HepG2 (cell line): ENCODE results near the gene COBLL1. TPM values are rescaled to one million over a fixed set of nuclear protein-coding genes. Genes with fewer than 3 reads are reported as not detected.
A peak's percentile ranks its signal among the peaks of the same experiment; 100 is the strongest.

Source experiments
- ATF7-NPFF ChIP-seq: sonication (generic); formaldehyde crosslinking; IDR thresholded peaks from 2 replicates; pipeline ENCODE4 v1.8.1; 2023; ENCODE audit warnings: mild to moderate bottlenecking, low read depth, missing genetic modification reagents, moderate library complexity
- CREB1 ChIP-seq, 2 experiments: fragments of 450-650 bp in 1 of 2; IDR thresholded peaks; 2 replicates each; pipeline ENCODE4 v1.6.1; 2016 to 2017; ENCODE audit warnings: control low read depth in 1 of 2, mild to moderate bottlenecking in 1 of 2, missing compliant biosample characterization in 1 of 2, missing genetic modification characterization in 1 of 2
- E2F1 ChIP-seq: sonication (generic); formaldehyde crosslinking; IDR thresholded peaks from 2 replicates; pipeline ENCODE4 v1.5.0; 2020; ENCODE audit warnings: missing genetic modification reagents
- GABPA ChIP-seq, 2 experiments: IDR thresholded peaks; 2 replicates each; pipeline ENCODE4 v1.6.1; 2011 to 2016; ENCODE audit warnings: low read depth in 2 of 2, low read length in 1 of 2, missing biosample characterization in 1 of 2, missing genetic modification characterization in 1 of 2
- GZF1 ChIP-seq: sonication (generic); formaldehyde crosslinking; IDR thresholded peaks from 2 replicates; pipeline ENCODE4 v1.5.1; 2020; ENCODE audit warnings: mild to moderate bottlenecking, missing genetic modification reagents
- IKZF4 ChIP-seq: sonication (generic); formaldehyde crosslinking; IDR thresholded peaks from 2 replicates; pipeline ENCODE4 v1.5.1; 2020; ENCODE audit warnings: borderline replicate concordance, mild to moderate bottlenecking, low read depth, missing genetic modification reagents; ENCODE audit errors: not compliant biosample characterization
- PATZ1 ChIP-seq: sonication (generic); formaldehyde crosslinking; IDR thresholded peaks from 2 replicates; pipeline ENCODE4 v1.4.0; 2020; ENCODE audit warnings: missing genetic modification reagents
- SNAPC4 ChIP-seq: sonication (generic); formaldehyde crosslinking; IDR thresholded peaks from 2 replicates; pipeline ENCODE4 v1.4.0; 2020; ENCODE audit warnings: mild to moderate bottlenecking, missing genetic modification reagents
- TERF1 ChIP-seq: sonication (generic); formaldehyde crosslinking; IDR thresholded peaks from 2 replicates; pipeline ENCODE4 v1.8.0; 2022; ENCODE audit warnings: mild to moderate bottlenecking, missing genetic modification reagents, moderate library complexity
- ZBTB33 ChIP-seq: sonication (generic); formaldehyde crosslinking; IDR thresholded peaks from 2 replicates; pipeline ENCODE4 v1.4.0; 2020; ENCODE audit warnings: missing genetic modification reagents
- ZNF337 ChIP-seq: sonication (generic); formaldehyde crosslinking; IDR thresholded peaks from 2 replicates; pipeline ENCODE4 v1.5.1; 2020; ENCODE audit warnings: missing genetic modification reagents, low read depth, mild to moderate bottlenecking, borderline replicate concordance
- ZNF512B ChIP-seq: sonication (generic); formaldehyde crosslinking; IDR thresholded peaks from 2 replicates; pipeline ENCODE4 v1.5.1; 2020; ENCODE audit warnings: missing genetic modification reagents, mild to moderate bottlenecking, borderline replicate concordance
- ZNF747 ChIP-seq: sonication (generic); formaldehyde crosslinking; IDR thresholded peaks from 2 replicates; pipeline ENCODE4 v1.8.1; 2023; ENCODE audit warnings: missing genetic modification reagents, mild to moderate bottlenecking, borderline replicate concordance
- polyA plus RNA-seq, 8 experiments: library from polyadenylated mRNA; depleted of rRNA in 3 of 8; stranded (reverse) in 7 of 8; unstranded in 1 of 8; fragments of >200 nt; fragmentation: Illumina TruSeq in 4 of 8; extraction: Trizol in 4 of 8; gene quantifications; 2 replicates each; pipeline versions ENCODE4 v1.2.1 to v1.2.3, GENCODE V29; 2011 to 2016; ENCODE audit warnings: low read depth in 4 of 8, missing spikeins in 1 of 8, mixed read lengths in 1 of 8; ENCODE audit not compliant: insufficient read depth in 1 of 8
- total RNA-seq, 5 experiments: library from RNA; depleted of rRNA; stranded (reverse); fragments of >200 nt; fragmentation: Illumina TruSeq; extraction: Trizol; gene quantifications; 2 replicates each; pipeline ENCODE4 v1.2.3, GENCODE V29; 2016; ENCODE audit warnings: low read depth in 1 of 5

The COBLL1 gene
- total and polyA plus RNA-seq, 2 of the 13 experiments (the other 11 are each of a cell fraction or from before 2014, with no cell fraction given), result 32.6 to 86.8 TPM

- TF ChIP-seq ZBTB33 (CRISPR knock-in tag), result no peak
- no peak for TF ChIP-seq E2F1 (CRISPR knock-in tag)
- peak; percentile 77 for TF ChIP-seq CREB1 (IDR thresholded peaks at IDR 0.05)
- peak; percentile 68; the same call in 1 of the 2 replicates for TF ChIP-seq CREB1 (CRISPR knock-in tag; IDR thresholded peaks at IDR 0.05)
- TF ChIP-seq GZF1 (CRISPR knock-in tag), result no peak
- TF ChIP-seq IKZF4 (CRISPR knock-in tag), result no peak
- TF ChIP-seq SNAPC4 (CRISPR knock-in tag), result no peak
- no peak for TF ChIP-seq ZNF747
- TF ChIP-seq ZNF337 (CRISPR knock-in tag), result no peak
- TF ChIP-seq ZNF512B (CRISPR knock-in tag), result no peak
- no peak for TF ChIP-seq PATZ1 (CRISPR knock-in tag)
- TF ChIP-seq GABPA (IDR thresholded peaks at IDR 0.05; ENCODE audit: low read depth, low read length), result no peak
- TF ChIP-seq GABPA (CRISPR knock-in tag; IDR thresholded peaks at IDR 0.05; ENCODE audit: low read depth), result 0 out of 2 replicates have a peak, but pooled peaks have one; percentile 11
- TF ChIP-seq TERF1 (CRISPR knock-in tag), result no peak
- TF ChIP-seq ATF7-NPFF, result no peak
These were observed 147.3 kb downstream of the COBLL1 start (continued) for GRCh38 chr2:164694275-164694695.
